Measurements from ENCODE around the gene PLAC1.
A peak's percentile ranks its signal among the peaks of the same experiment; 100 is the strongest.

- TF ChIP-seq SMC3 (IDR thresholded peaks at IDR 0.05; ENCODE audit: low read depth, low read length) = peak; percentile 68
- TF ChIP-seq NFE2L2 (IDR thresholded peaks at IDR 0.05; ENCODE audit: low read depth, low read length) = no peak
- TF ChIP-seq POLR2A (IDR thresholded peaks at IDR 0.05; ENCODE audit: low read depth, low read length) = no peak
Observed at GRCh38 chrX:134520860-134521390, 137.3 kb downstream of the PLAC1 start.

All from IMR-90 (cell line).